ENCODE data around the gene EVA1C.
"Not testable (repeated sequence)": the region's sequence is repeated elsewhere in the genome, so short reads cannot be mapped to it uniquely, and the experiment has no call there.

The EVA1C gene

GRCh38 chr21:32538147-32538792 lies 125.8 kb downstream of the EVA1C start:
- TF ChIP-seq CTCF (IDR thresholded peaks at IDR 0.05; ENCODE audit: borderline replicate concordance, control extremely low read depth, extremely low read depth, insufficient read depth, missing control alignments), result no peak
- in situ Hi-C loops (cut with MboI; ENCODE audit: low sequenced_read_pairs, unreplicated experiment), result no loop called here
- no peak for DNase-seq (ENCODE audit: low spot score)

GRCh38 chr21:32539378-32539777 lies 126.9 kb downstream of the EVA1C start:
- in situ Hi-C loops (cut with MboI; ENCODE audit: low sequenced_read_pairs, unreplicated experiment), result no loop called here
- no peak for TF ChIP-seq CTCF (IDR thresholded peaks at IDR 0.05; ENCODE audit: borderline replicate concordance, control extremely low read depth, extremely low read depth, insufficient read depth, missing control alignments)
- no peak for DNase-seq (ENCODE audit: low spot score)

- in situ Hi-C loops (cut with MboI; ENCODE audit: low sequenced_read_pairs, unreplicated experiment); DNase-seq (ENCODE audit: low spot score): not testable (repeated sequence)
Observed at GRCh38 chr21:32543056-32543455, 130.6 kb downstream of the EVA1C start.

GRCh38 chr21:32543975-32544374 lies 131.5 kb downstream of the EVA1C start:
- DNase-seq (ENCODE audit: low spot score), result no peak
- no peak for TF ChIP-seq CTCF (IDR thresholded peaks at IDR 0.05; ENCODE audit: borderline replicate concordance, control extremely low read depth, extremely low read depth, insufficient read depth, missing control alignments)
- in situ Hi-C loops (cut with MboI; ENCODE audit: low sequenced_read_pairs, unreplicated experiment), result no loop called here

GRCh38 chr21:32544697-32545096 lies 132.2 kb downstream of the EVA1C start:
- TF ChIP-seq CTCF (IDR thresholded peaks at IDR 0.05; ENCODE audit: borderline replicate concordance, control extremely low read depth, extremely low read depth, insufficient read depth, missing control alignments), result no peak
- no peak for DNase-seq (ENCODE audit: low spot score)
- in situ Hi-C loops (cut with MboI; ENCODE audit: low sequenced_read_pairs, unreplicated experiment), result no loop called here

GRCh38 chr21:32545948-32546441 lies 133.5 kb downstream of the EVA1C start:
- no peak for DNase-seq (ENCODE audit: low spot score)
- no peak for TF ChIP-seq CTCF (IDR thresholded peaks at IDR 0.05; ENCODE audit: borderline replicate concordance, control extremely low read depth, extremely low read depth, insufficient read depth, missing control alignments)
- in situ Hi-C loops (cut with MboI; ENCODE audit: low sequenced_read_pairs, unreplicated experiment), result no loop called here

GRCh38 chr21:32547018-32547417 lies 134.5 kb downstream of the EVA1C start:
- TF ChIP-seq CTCF (IDR thresholded peaks at IDR 0.05; ENCODE audit: borderline replicate concordance, control extremely low read depth, extremely low read depth, insufficient read depth, missing control alignments), result no peak
- in situ Hi-C loops (cut with MboI; ENCODE audit: low sequenced_read_pairs, unreplicated experiment), result no loop called here
- DNase-seq (ENCODE audit: low spot score), result no peak

All from GM13976 (cell line).